HG03135 (cell line): ENCODE data around the gene C9orf50.
"Not testable (repeated sequence)": the region's sequence is repeated elsewhere in the genome, so short reads cannot be mapped to it uniquely, and the experiment has no call there.

Experiments
- ATAC-seq: cut with Tn5 transposase; IDR thresholded peaks from one replicate; pipeline ENCODE4 v1.9.1; 2021; ENCODE audit warnings: mild to moderate bottlenecking, moderate library complexity; ENCODE audit not compliant: unreplicated experiment

The C9orf50 gene

DNA sequence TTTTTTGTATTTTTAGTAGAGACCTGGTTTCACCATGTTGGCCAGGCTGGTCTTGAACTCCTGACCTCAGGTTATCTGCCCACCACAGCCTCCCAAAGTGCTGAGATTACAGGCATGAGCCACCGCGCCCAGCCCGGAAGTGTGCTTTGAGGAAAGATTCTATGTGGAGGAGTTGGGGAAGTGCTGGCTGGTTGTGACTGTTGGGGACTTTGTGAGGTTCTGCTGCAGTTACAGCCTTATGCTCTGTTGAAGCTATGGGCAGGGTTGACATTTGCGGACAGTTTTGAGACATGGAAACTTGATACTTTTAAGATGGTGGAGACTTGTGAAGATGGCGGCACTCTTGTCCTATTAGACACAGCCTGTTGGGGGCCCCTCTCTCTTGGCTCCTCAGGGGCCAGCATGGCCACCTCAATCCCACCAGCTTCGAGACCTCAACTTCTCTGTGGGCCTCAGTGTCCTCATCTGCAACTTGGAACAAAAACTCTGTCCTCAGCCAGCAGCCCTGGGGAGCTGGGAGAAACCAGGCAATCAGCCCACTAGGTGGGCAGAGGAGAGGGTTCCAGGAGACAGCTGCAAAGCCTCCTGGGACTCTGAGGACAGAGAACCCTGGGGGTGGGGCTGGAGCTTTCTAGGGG lies 24.9 kb downstream of the C9orf50 start:
- ATAC-seq: no peak

DNA sequence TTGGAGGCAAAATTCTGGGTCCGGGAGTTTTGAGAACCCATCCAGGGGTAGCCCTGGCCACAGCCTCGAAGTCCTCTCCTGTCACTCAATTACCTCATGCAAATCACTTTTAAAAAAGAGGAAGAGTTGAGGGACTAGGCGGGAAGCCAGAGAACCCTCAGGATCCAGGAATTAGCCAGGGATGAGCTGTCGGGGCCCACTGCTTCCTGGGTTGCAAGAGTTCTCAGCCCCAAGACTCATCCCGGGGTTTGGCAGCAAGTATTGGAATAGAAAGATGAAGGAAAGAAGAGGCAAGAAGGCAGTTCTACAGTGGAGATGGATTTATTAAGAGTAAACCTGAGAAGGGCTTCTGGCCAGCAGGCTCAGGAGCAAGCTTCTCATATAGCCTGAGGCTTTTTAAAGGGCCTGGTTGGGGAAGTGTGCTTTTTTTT lies 25.6 kb downstream of the C9orf50 start:
- no peak for ATAC-seq

GRCh38 chr9:129594632-129595031 lies 26.3 kb downstream of the C9orf50 start:
- no peak for ATAC-seq

DNA sequence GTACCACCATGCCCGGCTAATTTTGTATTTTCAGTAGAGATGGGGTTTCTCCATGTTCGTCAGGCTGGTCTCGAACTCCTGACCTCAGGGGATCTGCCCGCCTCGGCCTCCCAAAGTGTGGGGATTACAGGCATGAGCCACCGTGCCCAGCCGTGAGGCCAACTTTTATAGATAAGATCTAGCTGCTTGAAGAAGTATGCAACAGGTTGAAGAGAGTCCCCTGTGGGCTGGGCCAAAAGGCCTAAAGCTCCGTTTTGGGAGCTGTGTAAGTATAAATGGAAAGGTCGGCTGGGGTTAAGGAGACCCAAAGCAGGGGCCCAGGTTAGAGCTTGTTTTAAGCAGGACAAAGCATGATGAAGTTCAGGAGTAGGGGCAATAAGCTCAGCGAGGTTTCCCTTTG lies 28.1 kb downstream of the C9orf50 start:
- not testable (repeated sequence) for ATAC-seq

DNA sequence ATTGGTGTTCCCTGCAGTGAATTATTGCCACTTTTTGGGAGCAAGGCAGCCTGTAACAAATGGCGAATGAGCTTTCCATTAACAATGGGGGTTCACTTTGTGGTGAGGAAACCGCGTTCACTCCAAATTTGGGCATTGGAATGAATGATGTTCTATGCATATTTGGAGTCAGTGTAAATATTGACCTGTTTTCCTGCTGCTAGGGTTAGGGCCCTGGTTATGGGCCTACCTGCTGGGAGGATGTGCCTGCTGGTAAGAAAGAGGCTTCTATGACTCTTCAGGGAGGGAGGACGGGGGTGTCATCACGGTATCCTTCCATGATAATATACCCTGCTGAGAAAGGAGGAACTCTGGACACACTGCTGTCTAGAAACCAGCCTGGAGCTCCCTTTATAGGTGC lies 29.0 kb downstream of the C9orf50 start:
- ATAC-seq: no peak

DNA sequence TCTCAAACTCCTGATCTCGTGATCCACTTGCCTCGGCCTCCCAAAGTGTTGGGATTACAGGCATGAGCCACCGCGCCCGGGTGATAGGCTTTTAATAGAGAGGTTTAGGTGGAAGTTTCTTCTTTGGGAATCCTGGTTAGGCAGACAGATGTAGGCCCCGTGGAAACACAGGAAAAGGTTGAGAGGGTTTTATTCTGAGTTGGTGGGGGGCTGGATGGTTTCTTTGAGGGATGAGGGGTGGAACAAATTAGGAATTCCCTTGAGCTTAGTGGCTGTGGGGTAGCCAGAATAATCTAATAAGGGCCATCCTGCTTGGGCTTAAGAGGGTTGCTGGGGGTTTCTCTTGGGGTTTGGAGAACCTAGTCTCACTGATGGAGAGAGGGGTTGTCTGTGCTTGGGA lies 30.4 kb downstream of the C9orf50 start:
- ATAC-seq: no peak

DNA sequence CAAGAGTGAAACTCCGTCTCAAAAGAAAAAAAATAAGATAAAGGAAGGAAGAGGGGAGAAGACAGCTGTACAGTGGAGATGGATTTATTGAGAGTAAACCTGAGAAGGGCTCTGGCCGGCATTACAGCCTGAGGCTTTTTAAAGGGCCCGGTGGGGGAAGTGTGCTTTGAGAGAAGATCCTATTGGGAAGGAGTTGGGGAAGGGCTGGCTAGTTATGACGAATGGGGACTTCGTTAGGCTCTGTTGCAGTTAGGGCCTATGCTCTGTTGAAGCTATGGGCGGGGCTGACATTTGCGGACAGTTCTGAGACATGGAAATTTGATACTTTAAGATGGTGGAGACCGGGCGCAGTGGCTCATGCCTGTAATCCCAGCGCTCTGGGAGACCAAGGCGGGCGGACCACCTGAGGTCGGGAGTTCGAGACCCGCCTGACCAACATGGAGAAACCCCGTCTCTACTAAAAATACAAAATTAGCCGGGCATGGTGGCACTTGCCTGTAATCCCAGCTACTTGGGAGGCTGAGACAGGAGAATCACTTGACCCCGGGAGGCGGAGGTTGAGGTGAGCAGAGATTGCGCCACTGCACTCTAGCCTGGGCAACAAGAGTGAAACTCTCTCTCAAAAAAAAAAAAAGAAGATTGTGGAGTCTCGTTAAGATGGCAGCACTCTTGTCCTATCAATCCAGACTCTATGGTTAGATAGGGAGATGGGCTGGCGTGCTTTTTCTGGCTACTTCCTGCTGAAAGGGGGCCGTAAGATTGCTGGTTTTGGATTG lies 33.2 kb downstream of the C9orf50 start:
- no peak for ATAC-seq

- ATAC-seq: no peak
These were observed 34.2 kb downstream of the C9orf50 start for GRCh38 chr9:129586685-129587084.

DNA sequence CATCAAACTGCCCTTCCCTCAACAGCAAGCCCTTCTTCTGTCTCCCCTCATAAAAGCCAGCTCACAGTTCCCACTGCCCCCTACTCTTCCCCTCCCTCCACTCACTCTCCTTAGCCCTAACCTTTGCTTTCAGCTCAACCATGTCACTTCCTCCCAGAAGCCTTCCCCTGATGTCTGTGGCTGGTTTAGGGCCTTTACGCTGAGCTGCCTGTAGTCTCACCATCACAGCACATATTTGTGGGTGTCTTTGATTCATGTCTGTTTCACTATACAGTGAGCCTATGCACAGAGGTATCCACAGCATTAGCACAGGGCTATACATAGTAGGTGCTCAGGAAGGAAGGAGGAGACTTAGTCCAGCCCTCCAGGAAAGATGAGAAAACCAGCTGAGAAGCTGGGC lies 34.7 kb downstream of the C9orf50 start:
- no peak for ATAC-seq

GRCh38 chr9:129585352-129585751 lies 35.5 kb downstream of the C9orf50 start:
- ATAC-seq: no peak

DNA sequence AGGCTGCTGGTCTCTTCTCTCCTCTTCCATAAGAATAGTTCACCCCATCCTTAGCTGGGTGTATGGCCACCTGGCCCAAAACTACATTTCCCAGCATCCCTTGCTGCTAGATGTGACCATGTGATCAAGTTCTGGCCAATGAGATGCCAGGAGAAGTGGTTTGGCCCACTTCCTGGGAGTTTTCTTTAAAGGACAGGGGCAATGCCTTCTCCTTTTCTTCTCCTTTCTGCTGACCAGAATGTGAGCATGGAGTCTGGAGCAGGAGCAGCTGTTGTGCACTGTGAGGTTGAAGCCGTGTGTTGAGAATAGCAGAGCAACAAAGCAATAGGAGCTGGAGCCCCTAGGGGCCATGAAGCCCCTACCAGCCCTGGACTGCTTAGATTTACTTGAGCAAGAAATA lies 36.8 kb downstream of the C9orf50 start:
- peak; percentile 47 for ATAC-seq

GRCh38 chr9:129583308-129584038 lies 37.4 kb downstream of the C9orf50 start:
- no peak for ATAC-seq

- no peak for ATAC-seq
These were observed 38.0 kb downstream of the C9orf50 start for GRCh38 chr9:129582855-129583254.

DNA sequence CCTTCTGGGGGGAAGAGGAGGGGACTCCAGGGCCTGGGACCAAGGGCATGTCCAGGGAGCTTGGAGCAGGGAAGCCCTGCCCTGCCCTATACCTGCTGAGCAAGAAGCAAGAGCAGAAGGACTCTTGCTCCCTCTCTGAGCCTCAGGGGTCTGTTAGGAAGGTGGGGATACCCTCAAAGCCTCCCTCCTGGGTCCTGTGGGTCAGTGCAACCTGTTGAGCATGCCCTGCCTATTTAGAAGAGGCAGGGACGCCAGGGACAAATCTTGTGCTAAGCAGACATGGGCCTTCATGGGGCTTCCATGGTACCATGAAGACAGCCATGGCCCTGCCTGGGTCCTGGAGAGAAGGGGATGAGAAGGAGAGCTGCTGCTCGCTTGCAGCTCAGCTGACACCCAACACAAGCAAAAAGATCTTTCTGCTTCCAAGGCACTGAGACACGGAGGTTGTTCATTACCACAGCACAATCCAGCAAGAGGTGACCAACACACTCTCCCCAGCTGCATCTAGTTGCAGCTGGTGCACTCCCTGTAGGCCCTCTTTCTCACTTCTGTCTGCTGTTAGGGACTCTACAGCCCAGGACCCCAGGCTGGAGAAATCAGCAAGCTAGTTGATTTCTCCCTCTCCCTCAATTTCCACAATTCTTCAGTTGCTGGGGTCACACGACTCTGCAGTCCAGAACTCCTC lies 39.3 kb downstream of the C9orf50 start:
- ATAC-seq: no peak

- ATAC-seq: no peak
These were observed 40.5 kb downstream of the C9orf50 start for GRCh38 chr9:129580211-129580915.

DNA sequence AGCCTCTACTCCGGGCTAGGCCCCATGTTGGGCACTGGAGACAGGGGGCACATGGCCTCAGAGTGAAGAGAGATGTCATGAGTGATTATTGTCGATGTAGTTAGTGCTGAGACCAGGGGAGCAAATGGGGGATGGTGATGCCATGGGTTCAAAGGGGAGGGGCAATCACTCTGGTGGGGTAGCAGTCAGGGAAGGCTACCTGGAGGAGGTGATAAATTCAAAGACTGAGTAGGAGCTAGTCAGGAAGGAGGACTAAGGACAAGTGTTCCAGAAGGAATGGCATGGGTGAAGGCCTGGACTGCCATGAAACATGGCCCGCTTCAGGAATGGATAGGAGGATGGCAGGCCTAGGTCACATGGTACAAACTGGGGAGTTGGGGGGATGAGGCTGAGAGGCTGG lies 41.6 kb downstream of the C9orf50 start:
- ATAC-seq: no peak

DNA sequence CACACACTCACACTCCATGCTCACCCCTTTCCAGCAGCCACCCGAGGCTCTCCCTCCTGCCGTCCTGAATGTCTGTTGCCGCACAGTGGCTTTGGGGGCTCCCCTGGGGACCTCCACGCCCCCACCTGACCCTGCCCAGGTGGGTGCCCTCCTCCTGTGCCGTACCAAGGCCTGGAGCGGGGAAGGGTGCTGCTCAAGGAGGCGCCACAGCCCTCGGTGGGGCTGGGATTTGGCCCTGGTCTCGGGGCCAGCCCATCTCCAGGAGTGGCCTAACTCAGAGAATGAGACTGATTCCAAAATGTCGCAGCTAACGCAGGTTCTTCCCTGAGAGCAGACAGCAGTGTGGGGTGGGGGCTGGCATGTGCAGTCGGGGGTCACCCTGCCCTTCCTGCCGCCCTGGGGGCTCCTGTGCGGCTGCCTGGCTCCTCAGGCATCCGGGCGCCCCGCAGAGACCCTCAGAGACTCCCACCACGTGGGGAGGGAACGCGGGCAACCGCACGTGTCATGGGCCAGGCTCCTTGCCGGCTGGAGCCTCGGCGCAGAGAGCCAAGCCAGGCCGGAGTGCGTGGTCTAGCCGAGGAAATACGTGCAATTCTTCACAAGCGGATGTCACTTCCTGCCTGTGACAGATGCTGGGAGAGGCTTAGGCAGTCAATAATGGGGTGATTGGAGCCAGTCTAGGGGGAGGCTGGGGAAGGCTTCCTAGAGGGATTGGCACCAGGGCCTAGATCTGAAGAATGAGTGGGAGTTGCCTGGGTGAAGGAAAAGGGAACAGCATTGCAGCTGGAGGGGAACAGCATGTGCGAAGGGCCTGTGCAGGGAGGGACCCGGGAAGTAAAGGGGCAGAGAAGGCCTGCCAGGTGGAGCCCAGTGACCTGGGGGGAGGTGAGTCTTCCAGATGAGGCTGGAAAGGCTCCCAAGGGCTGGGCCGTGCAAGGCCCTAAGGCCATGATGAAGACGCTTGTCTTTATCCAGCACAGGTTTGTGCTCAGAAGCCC lies 44.1 kb downstream of the C9orf50 start:
- ATAC-seq: no peak

DNA sequence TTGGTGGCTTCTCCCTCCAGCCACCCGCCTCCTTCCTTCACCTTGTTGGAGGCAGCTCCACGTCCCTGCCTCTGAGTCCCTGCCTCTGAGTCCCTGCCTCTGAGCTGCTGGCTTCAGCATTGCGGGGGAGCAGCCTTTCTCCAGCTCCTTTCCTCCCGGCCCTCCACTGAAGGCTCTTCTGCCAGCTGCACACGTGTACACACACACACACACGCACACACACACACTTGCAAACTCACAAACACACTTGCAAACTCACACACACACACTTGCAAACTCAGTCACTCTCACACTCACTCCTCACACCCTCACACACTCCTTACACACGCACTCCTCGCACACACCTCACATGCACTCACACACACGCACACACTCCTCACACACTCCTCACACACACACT lies 45.1 kb downstream of the C9orf50 start:
- ATAC-seq: no peak

GRCh38 chr9:129574911-129575585 lies 45.9 kb downstream of the C9orf50 start:
- no peak for ATAC-seq
